Adrenal gland (tissue), 5 donors: ENCODE results near the gene KATNB1.

ENCODE experiments used
- POLR2A ChIP-seq, 2 donors: fragments of 450-650 bp; IDR thresholded peaks; one replicate each; pipeline ENCODE4 v1.6.1; 2017; ENCODE audit warnings: antibody characterized with exemption in 2 of 2, mild to moderate bottlenecking in 2 of 2, moderate library complexity in 1 of 2
- TF ChIP-seq, protein P1 (sequence below), 6 experiments: fragments of 450-650 bp in 4 of 6; fragments of 200-600 bp in 2 of 6; sonication (generic) in 1 of 6; IDR thresholded peaks; 1 replicate in 5 of 6; 2 replicates in 1 of 6; pipeline versions ENCODE4 v1.5.1 to v1.8.0; 2016 to 2021; ENCODE audit warnings: antibody characterized with exemption in 6 of 6, mild to moderate bottlenecking in 2 of 6, moderate library complexity in 1 of 6
- donor health status: DM: no; HTN: no; CAD: no.

- TF ChIP-seq, protein P1, sequence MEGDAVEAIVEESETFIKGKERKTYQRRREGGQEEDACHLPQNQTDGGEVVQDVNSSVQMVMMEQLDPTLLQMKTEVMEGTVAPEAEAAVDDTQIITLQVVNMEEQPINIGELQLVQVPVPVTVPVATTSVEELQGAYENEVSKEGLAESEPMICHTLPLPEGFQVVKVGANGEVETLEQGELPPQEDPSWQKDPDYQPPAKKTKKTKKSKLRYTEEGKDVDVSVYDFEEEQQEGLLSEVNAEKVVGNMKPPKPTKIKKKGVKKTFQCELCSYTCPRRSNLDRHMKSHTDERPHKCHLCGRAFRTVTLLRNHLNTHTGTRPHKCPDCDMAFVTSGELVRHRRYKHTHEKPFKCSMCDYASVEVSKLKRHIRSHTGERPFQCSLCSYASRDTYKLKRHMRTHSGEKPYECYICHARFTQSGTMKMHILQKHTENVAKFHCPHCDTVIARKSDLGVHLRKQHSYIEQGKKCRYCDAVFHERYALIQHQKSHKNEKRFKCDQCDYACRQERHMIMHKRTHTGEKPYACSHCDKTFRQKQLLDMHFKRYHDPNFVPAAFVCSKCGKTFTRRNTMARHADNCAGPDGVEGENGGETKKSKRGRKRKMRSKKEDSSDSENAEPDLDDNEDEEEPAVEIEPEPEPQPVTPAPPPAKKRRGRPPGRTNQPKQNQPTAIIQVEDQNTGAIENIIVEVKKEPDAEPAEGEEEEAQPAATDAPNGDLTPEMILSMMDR (IDR thresholded peaks at IDR 0.05): no peak
- TF ChIP-seq POLR2A (IDR thresholded peaks at IDR 0.05): no peak
These were observed 13.0 kb downstream of the KATNB1 start for GRCh38 chr16:57748596-57748995.
